Transverse colon (tissue), 4 donors: ENCODE measurements around the gene DPH1. TPM values are rescaled to one million over a fixed set of nuclear protein-coding genes. Genes with fewer than 3 reads are reported as not detected.

Experiments used
- DNase-seq: peaks from one replicate; pipeline ENCODE4 v3.0.0-alpha.2; 2019
- H3K27ac ChIP-seq, 4 donors: fragments of 200-600 bp; sonication (generic); 2 replicates each; pipeline ENCODE4 v1.5.1; 2016 to 2018; ENCODE audit warnings: inconsistent platforms in 4 of 4
- H3K27me3 ChIP-seq: fragments of 200-600 bp; sonication (generic); 2 replicates; pipeline ENCODE4 v1.5.1; 2017; ENCODE audit warnings: inconsistent platforms
- H3K36me3 ChIP-seq, 4 donors: fragments of 200-600 bp; sonication (generic); 2 replicates each; pipeline ENCODE4 v1.5.1; 2017 to 2019; ENCODE audit warnings: inconsistent platforms in 4 of 4
- H3K4me1 ChIP-seq, 4 donors: fragments of 200-600 bp; sonication (generic); 2 replicates each; pipeline ENCODE4 v1.5.1; 2017 to 2020; ENCODE audit warnings: inconsistent platforms in 4 of 4
- H3K4me3 ChIP-seq, 4 donors: fragments of 200-600 bp; sonication (generic); 1 replicate in 1 of 4; 2 replicates in 3 of 4; pipeline versions ENCODE4 v1.5.1 to v1.6.1; 2017 to 2019; ENCODE audit warnings: inconsistent platforms in 4 of 4
- H3K9me3 ChIP-seq, 2 donors: fragments of 200-600 bp; sonication (generic); 2 replicates each; pipeline ENCODE4 v1.5.1; 2017 to 2019; ENCODE audit warnings: inconsistent platforms in 2 of 2
- CTCF ChIP-seq, 5 experiments: fragments of 200-600 bp in 3 of 5; fragments of 450-650 bp in 2 of 5; sonication (generic) in 3 of 5; IDR thresholded peaks; 1 replicate in 2 of 5; 2 replicates in 3 of 5; pipeline ENCODE4 v1.5.1; 2016 to 2017; ENCODE audit warnings: antibody characterized with exemption in 5 of 5, inconsistent platforms in 3 of 5, mild to moderate bottlenecking in 2 of 5, moderate library complexity in 1 of 5
- EP300 ChIP-seq: sonication (generic); formaldehyde crosslinking; IDR thresholded peaks from one replicate; pipeline ENCODE4 v1.6.1; 2017; ENCODE audit warnings: antibody characterized with exemption, low read depth
- POLR2A ChIP-seq: fragments of 450-650 bp; IDR thresholded peaks from one replicate; pipeline ENCODE4 v1.6.1; 2016; ENCODE audit warnings: antibody characterized with exemption, mild to moderate bottlenecking, moderate library complexity
- POLR2AphosphoS5 ChIP-seq, 3 donors: sonication (generic); formaldehyde crosslinking; IDR thresholded peaks; one replicate each; pipeline ENCODE4 v1.6.1; 2016; ENCODE audit warnings: antibody characterized with exemption in 3 of 3
- WGBS, 2 donors: methylation state at CpG; one replicate each; pipeline ENCODE4 v1.1.5; 2018; ENCODE audit warnings: low coverage in 1 of 2; 5-methylcytosine and 5-hydroxymethylcytosine counted together
- in situ Hi-C, 4 donors: fragments of 200-750 bp; cut with MboI; loops; one replicate each; pipeline versions ENCODE4 v1.15.0 to v1.15.1; 2017; ENCODE audit warnings: low sequenced_read_pairs in 3 of 4, low pct_ligation_motif_present in 1 of 4, low pct_unique_long_range_greater_than_20kb in 1 of 4
- intact Hi-C: fragments of 100-400 bp; cut with DNase I; formaldehyde crosslinking; loops from one replicate; pipeline ENCODE4 v1.15.1; 2023; ENCODE audit warnings: low total_unique reads
- total RNA-seq, 4 donors: library from RNA; depleted of rRNA; stranded (reverse); fragments of >200 nt; gene quantifications; one replicate each; pipeline ENCODE4 v1.1.0, GENCODE V29; 2016

The DPH1 gene
- total RNA-seq, 4 donors from 2014 or later: 32.4 to 88.8 (median 58.9) TPM

GRCh38 chr17:2042933-2043332 lies 13.0 kb downstream of the DPH1 start:
- H3K4me3 ChIP-seq: peak overlapping the region in 2 of 4 donors; percentile 79 to 91
- no peaks in the 10 kb centered on the region for H3K9me3 ChIP-seq
- no peaks in the 10 kb centered on the region for H3K36me3 ChIP-seq
- intact Hi-C loops (no loop called here), in situ Hi-C loops (loop anchor here in 3 of 4 donors (25.0 kb wide), 3 partner anchors 331 to 381 kb away; partner anchors contain the start of genes PRPF8 (in 1 of the 3), TLCD2 (in 1 of the 3) and WDR81 (in 1 of the 3))
- TF ChIP-seq EP300: no peak
- no peak for TF ChIP-seq CTCF (IDR thresholded peaks at IDR 0.05)
- no peak for TF ChIP-seq POLR2A
- no peak for TF ChIP-seq POLR2AphosphoS5 (IDR thresholded peaks at IDR 0.05)
- peak overlapping the region; percentile 81 to 94 (median 91) for H3K27ac ChIP-seq
- peaks cover 3% of the 10 kb centered on the region for H3K27me3 ChIP-seq
- no peak for DNase-seq
- WGBS, 2 donors: 84 to 100% methylated on average over 1 to 5 of the region's 5 CpGs
- peaks cover 8 to 20% (median 15%) of the 10 kb centered on the region in 4 donors for H3K4me1 ChIP-seq

- Histone ChIP-seq H3K27ac (no peak overlapping the region), H3K4me3 (no peak overlapping the region), H3K9me3 (no peaks in the 10 kb centered on the region), H3K27me3 (peaks cover 11% of the 10 kb centered on the region), H3K4me1 (peaks cover 11 to 26% (median 16%) of the 10 kb centered on the region in 4 donors), H3K36me3 (no peaks in the 10 kb centered on the region)
- DNase-seq: no peak
- 89 to 100% methylated on average over 2 to 6 of the region's 6 CpGs for WGBS, 2 donors
- in situ Hi-C loops: loop anchor here in 3 of 4 donors (25.0 kb wide), 3 partner anchors 331 to 381 kb away; partner anchors contain the start of genes PRPF8 (in 1 of the 3), TLCD2 (in 1 of the 3) and WDR81 (in 1 of the 3)
- no peak for TF ChIP-seq EP300
- TF ChIP-seq POLR2AphosphoS5 (IDR thresholded peaks at IDR 0.05): no peak
- no peak for TF ChIP-seq POLR2A
- TF ChIP-seq CTCF (IDR thresholded peaks at IDR 0.05): no peak
- intact Hi-C loops: no loop called here
Measured at GRCh38 chr17:2043785-2044184, 13.8 kb downstream of the DPH1 start.

GRCh38 chr17:2044263-2044894 lies 14.4 kb downstream of the DPH1 start:
- Histone ChIP-seq H3K4me3 (no peak overlapping the region), H3K27ac (no peak overlapping the region), H3K9me3 (no peaks in the 10 kb centered on the region), H3K27me3 (peaks cover 11% of the 10 kb centered on the region), H3K4me1 (peaks cover 16 to 32% (median 22%) of the 10 kb centered on the region in 4 donors), H3K36me3 (no peaks in the 10 kb centered on the region)
- intact Hi-C loops (no loop called here), in situ Hi-C loops (loop anchor here in 3 of 4 donors (25.0 kb wide), 3 partner anchors 332 to 382 kb away; partner anchors contain the start of genes PRPF8 (in 1 of the 3), TLCD2 (in 1 of the 3) and WDR81 (in 1 of the 3))
- WGBS, 2 donors: 98% methylated on average over 5 of the region's 5 CpGs; no CpG with 5 or more reads in 1 of the 2 donors
- no peak for TF ChIP-seq POLR2AphosphoS5 (IDR thresholded peaks at IDR 0.05)
- TF ChIP-seq EP300: no peak
- DNase-seq: no peak

- in situ Hi-C loops: loop anchor here in 3 of 4 donors (25.0 kb wide), 3 partner anchors 335 to 385 kb away; partner anchors contain the start of genes PRPF8 (in 1 of the 3), TLCD2 (in 1 of the 3) and WDR81 (in 1 of the 3)
- intact Hi-C loops: no loop called here
- TF ChIP-seq POLR2A (no peak), CTCF (IDR thresholded peaks at IDR 0.05) (no peak), POLR2AphosphoS5 (IDR thresholded peaks at IDR 0.05) (no peak), EP300 (no peak)
- H3K4me1 ChIP-seq: peaks cover 21 to 42% (median 30%) of the 10 kb centered on the region in 4 donors
- H3K27me3 ChIP-seq: peaks cover 32% of the 10 kb centered on the region
- no peak overlapping the region for H3K4me3 ChIP-seq
- 90 to 94% methylated on average over 6 of the region's 6 CpGs for WGBS, 2 donors
- H3K27ac ChIP-seq: no peak overlapping the region
- DNase-seq: no peak
- H3K9me3 ChIP-seq: no peaks in the 10 kb centered on the region
- no peaks in the 10 kb centered on the region for H3K36me3 ChIP-seq
Measured at GRCh38 chr17:2047590-2047989, 17.6 kb downstream of the DPH1 start.
